SH-SY5Y (cell line): Measurements from ENCODE around the gene SCO2.

ENCODE experiments used
- GATA2 ChIP-seq: IDR thresholded peaks from 2 replicates; pipeline ENCODE4 v1.6.1; 2011; ENCODE audit warnings: mild to moderate bottlenecking, low read depth, low read length
- GATA3 ChIP-seq: IDR thresholded peaks from 2 replicates; pipeline ENCODE4 v1.6.1; 2011; ENCODE audit warnings: low read depth, mild to moderate bottlenecking, low read length, moderate library complexity

- no peak for TF ChIP-seq GATA2
- no peak for TF ChIP-seq GATA3
Observed at GRCh38 chr22:50532824-50533796, 7.7 kb upstream of the SCO2 start.
